ENCODE measurements around the gene B3GALNT2. TPM values are rescaled to one million over a fixed set of nuclear protein-coding genes. Genes with fewer than 3 reads are reported as not detected.

B3GALNT2 gene
- total RNA-seq, 2 donors from 2014 or later, result 29.1 to 52.1 TPM

- H3K27ac ChIP-seq, result no peak overlapping the region
- no peaks in the 10 kb centered on the region for H3K36me3 ChIP-seq
- TF ChIP-seq POLR2AphosphoS5 (IDR thresholded peaks at IDR 0.05), result no peak
- no peak for TF ChIP-seq POLR2A (IDR thresholded peaks at IDR 0.05)
- no peak for TF ChIP-seq CTCF (IDR thresholded peaks at IDR 0.05)
- no peak overlapping the region for H3K4me3 ChIP-seq
- H3K27me3 ChIP-seq (replicated peaks; ENCODE audit: insufficient read depth), result no peaks in the 10 kb centered on the region
- no peak for DNase-seq (ENCODE audit: low spot score)
- 94% methylated on average over 13 of the region's 13 CpGs for WGBS
- no peaks in the 10 kb centered on the region for H3K9me3 ChIP-seq
- H3K4me1 ChIP-seq (replicated peaks), result no peaks in the 10 kb centered on the region
- intact Hi-C loops (cut with DNase I), result no loop called here
Observed at GRCh38 chr1:235426680-235427079, 77.6 kb downstream of the B3GALNT2 start.

GRCh38 chr1:235426143-235426542, 78.1 kb downstream of the B3GALNT2 start:
- no peaks in the 10 kb centered on the region for H3K27me3 ChIP-seq (replicated peaks; ENCODE audit: insufficient read depth)
- intact Hi-C loops (cut with DNase I), result no loop called here
- H3K9me3 ChIP-seq, result no peaks in the 10 kb centered on the region
- TF ChIP-seq POLR2A (IDR thresholded peaks at IDR 0.05) (no peak), POLR2AphosphoS5 (IDR thresholded peaks at IDR 0.05) (no peak), CTCF (IDR thresholded peaks at IDR 0.05) (no peak)
- 95% methylated on average over 4 of the region's 4 CpGs for WGBS
- no peaks in the 10 kb centered on the region for H3K4me1 ChIP-seq (replicated peaks)
- DNase-seq (ENCODE audit: low spot score), result no peak
- H3K36me3 ChIP-seq, result no peaks in the 10 kb centered on the region
- H3K4me3 ChIP-seq, result no peak overlapping the region
- H3K27ac ChIP-seq, result no peak overlapping the region

- H3K27ac ChIP-seq, result no peak overlapping the region
- TF ChIP-seq POLR2A (IDR thresholded peaks at IDR 0.05) (no peak), POLR2AphosphoS5 (IDR thresholded peaks at IDR 0.05) (no peak), CTCF (IDR thresholded peaks at IDR 0.05) (no peak)
- H3K4me1 ChIP-seq (replicated peaks), result no peaks in the 10 kb centered on the region
- WGBS, result 96% methylated on average over 9 of the region's 9 CpGs
- no peaks in the 10 kb centered on the region for H3K36me3 ChIP-seq
- H3K27me3 ChIP-seq (replicated peaks; ENCODE audit: insufficient read depth), result no peaks in the 10 kb centered on the region
- intact Hi-C loops (cut with DNase I), result no loop called here
- H3K9me3 ChIP-seq, result no peaks in the 10 kb centered on the region
- H3K4me3 ChIP-seq, result no peak overlapping the region
- no peak for DNase-seq (ENCODE audit: low spot score)
Observed at GRCh38 chr1:235425357-235425756, 78.9 kb downstream of the B3GALNT2 start.

- 87% methylated on average over 8 of the region's 8 CpGs for WGBS
- intact Hi-C loops (cut with DNase I), result no loop called here
- DNase-seq (ENCODE audit: low spot score), result no peak
- TF ChIP-seq POLR2A (IDR thresholded peaks at IDR 0.05), result no peak
- TF ChIP-seq CTCF (IDR thresholded peaks at IDR 0.05), result no peak
- TF ChIP-seq POLR2AphosphoS5 (IDR thresholded peaks at IDR 0.05), result no peak
- Histone ChIP-seq H3K4me1 (replicated peaks) (no peaks in the 10 kb centered on the region), H3K27ac (no peak overlapping the region), H3K27me3 (replicated peaks; ENCODE audit: insufficient read depth) (no peaks in the 10 kb centered on the region), H3K4me3 (no peak overlapping the region), H3K36me3 (no peaks in the 10 kb centered on the region), H3K9me3 (no peaks in the 10 kb centered on the region)
Observed at GRCh38 chr1:235424092-235424491, 80.2 kb downstream of the B3GALNT2 start.

- Histone ChIP-seq H3K9me3 (no peaks in the 10 kb centered on the region), H3K27ac (no peak overlapping the region), H3K4me3 (no peak overlapping the region), H3K27me3 (replicated peaks; ENCODE audit: insufficient read depth) (no peaks in the 10 kb centered on the region), H3K36me3 (no peaks in the 10 kb centered on the region), H3K4me1 (replicated peaks) (no peaks in the 10 kb centered on the region)
- WGBS, result 48% methylated on average over 12 of the region's 12 CpGs
- no peak for TF ChIP-seq POLR2A (IDR thresholded peaks at IDR 0.05)
- no peak for TF ChIP-seq CTCF (IDR thresholded peaks at IDR 0.05)
- no peak for TF ChIP-seq POLR2AphosphoS5 (IDR thresholded peaks at IDR 0.05)
- intact Hi-C loops (cut with DNase I), result no loop called here
- no peak for DNase-seq (ENCODE audit: low spot score)
Observed at GRCh38 chr1:235423214-235423652, 81.0 kb downstream of the B3GALNT2 start.

Data from prostate gland (tissue), 2 donors.